RKO (cell line): ENCODE measurements around the gene SORBS1.
A peak's percentile ranks its signal among the peaks of the same experiment; 100 is the strongest.

Source experiments
- DNase-seq: peaks from one replicate; pipeline ENCODE4 v3.0.0-alpha.2; 2016; ENCODE audit warnings: low spot score

Gene SORBS1

GRCh38 chr10:95539560-95540284, 21.4 kb downstream of the SORBS1 start:
- DNase-seq, result no peak

- DNase-seq, result no peak
Measured at GRCh38 chr10:95538412-95538811, 22.8 kb downstream of the SORBS1 start.

GRCh38 chr10:95537542-95537927, 23.6 kb downstream of the SORBS1 start:
- DNase-seq, result no peak

GRCh38 chr10:95536894-95537541, 24.2 kb downstream of the SORBS1 start:
- no peak for DNase-seq

- no peak for DNase-seq
Measured at GRCh38 chr10:95536017-95536416, 25.2 kb downstream of the SORBS1 start.

- DNase-seq, result no peak
Measured at GRCh38 chr10:95535526-95535925, 25.6 kb downstream of the SORBS1 start.

- no peak for DNase-seq
Measured at GRCh38 chr10:95533590-95533989, 27.6 kb downstream of the SORBS1 start.

GRCh38 chr10:95532536-95532935, 28.6 kb downstream of the SORBS1 start:
- DNase-seq, result no peak

GRCh38 chr10:95531994-95532399, 29.2 kb downstream of the SORBS1 start:
- DNase-seq, result no peak

GRCh38 chr10:95531058-95531809, 29.9 kb downstream of the SORBS1 start:
- no peak for DNase-seq

GRCh38 chr10:95530561-95530960, 30.6 kb downstream of the SORBS1 start:
- no peak for DNase-seq

- no peak for DNase-seq
Measured at GRCh38 chr10:95530029-95530428, 31.1 kb downstream of the SORBS1 start.

GRCh38 chr10:95526044-95526443, 35.1 kb downstream of the SORBS1 start:
- no peak for DNase-seq

- DNase-seq, result no peak
Measured at GRCh38 chr10:95525033-95525418, 36.1 kb downstream of the SORBS1 start.

GRCh38 chr10:95524358-95525032, 36.7 kb downstream of the SORBS1 start:
- DNase-seq, result no peak

- DNase-seq, result no peak
Measured at GRCh38 chr10:95522117-95522516, 39.1 kb downstream of the SORBS1 start.

GRCh38 chr10:95520617-95521016, 40.6 kb downstream of the SORBS1 start:
- DNase-seq, result no peak

- DNase-seq, result no peak
Measured at GRCh38 chr10:95518455-95519452, 42.4 kb downstream of the SORBS1 start.

GRCh38 chr10:95517536-95518454, 43.4 kb downstream of the SORBS1 start:
- peak; percentile 22 for DNase-seq

GRCh38 chr10:95516774-95517373, 44.3 kb downstream of the SORBS1 start:
- DNase-seq, result no peak
